ENCODE data around the gene PODNL1.
"Not testable (repeated sequence)": the region's sequence is repeated elsewhere in the genome, so short reads cannot be mapped to it uniquely, and the experiment has no call there.

The PODNL1 gene

DNA sequence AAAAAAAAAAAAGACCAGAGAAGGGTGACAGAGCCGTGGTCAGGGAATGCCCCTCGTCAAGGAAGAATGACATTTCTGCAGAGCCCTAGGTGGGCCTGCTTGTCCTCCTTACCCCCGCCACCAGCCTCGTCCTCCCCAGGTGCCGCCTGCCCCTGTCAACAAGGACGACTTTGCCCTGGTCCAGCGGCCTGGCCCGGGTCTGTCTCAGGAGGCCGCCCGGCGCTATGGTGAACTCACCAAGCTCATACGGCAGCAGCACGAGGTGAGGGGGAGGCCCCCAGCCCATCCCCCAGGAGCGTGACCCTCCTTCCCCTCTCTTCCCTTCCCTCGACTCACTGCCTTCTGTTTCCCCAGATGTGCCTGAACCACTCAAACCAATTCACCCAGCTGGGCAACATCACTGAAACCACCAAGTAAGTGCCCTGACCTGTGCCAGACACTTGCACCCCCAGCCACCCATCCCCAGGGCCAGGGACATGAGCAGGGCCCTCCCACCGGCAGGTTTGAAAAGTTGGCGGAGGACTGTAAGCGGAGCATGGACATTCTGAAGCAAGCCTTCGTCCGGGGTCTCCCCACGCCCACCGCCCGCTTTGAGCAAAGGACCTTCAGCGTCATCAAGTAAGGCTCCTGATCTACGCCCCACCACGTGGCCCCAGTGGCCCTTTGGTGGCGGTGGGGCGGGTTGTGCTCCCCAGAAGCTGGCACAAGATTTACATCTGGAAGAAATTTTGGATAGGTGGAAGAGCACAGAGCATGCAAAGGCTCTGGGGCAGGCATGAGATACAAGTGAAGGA is 14.8 kb downstream of the PODNL1 start:
- DNase-seq = no peak

DNA sequence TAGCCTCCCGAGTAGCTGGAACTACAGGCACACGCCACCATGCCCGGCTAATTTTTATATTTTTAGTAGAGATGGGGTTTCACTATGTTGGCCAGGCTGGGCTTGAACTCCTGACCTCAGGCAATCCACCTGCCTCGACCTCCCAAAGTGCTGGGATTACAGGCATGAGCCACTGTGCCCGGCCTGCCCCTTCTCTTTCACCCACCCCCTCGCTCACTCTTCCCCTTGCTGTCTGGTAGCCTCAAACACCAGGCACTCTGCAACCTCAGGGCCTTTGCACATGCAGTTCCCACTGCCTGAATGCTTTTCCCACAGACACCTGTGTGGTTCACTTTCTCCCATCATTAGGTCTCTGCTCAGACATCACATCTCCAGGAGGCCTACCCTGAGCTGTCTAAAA is 16.1 kb downstream of the PODNL1 start:
- DNase-seq = not testable (repeated sequence)

DNA sequence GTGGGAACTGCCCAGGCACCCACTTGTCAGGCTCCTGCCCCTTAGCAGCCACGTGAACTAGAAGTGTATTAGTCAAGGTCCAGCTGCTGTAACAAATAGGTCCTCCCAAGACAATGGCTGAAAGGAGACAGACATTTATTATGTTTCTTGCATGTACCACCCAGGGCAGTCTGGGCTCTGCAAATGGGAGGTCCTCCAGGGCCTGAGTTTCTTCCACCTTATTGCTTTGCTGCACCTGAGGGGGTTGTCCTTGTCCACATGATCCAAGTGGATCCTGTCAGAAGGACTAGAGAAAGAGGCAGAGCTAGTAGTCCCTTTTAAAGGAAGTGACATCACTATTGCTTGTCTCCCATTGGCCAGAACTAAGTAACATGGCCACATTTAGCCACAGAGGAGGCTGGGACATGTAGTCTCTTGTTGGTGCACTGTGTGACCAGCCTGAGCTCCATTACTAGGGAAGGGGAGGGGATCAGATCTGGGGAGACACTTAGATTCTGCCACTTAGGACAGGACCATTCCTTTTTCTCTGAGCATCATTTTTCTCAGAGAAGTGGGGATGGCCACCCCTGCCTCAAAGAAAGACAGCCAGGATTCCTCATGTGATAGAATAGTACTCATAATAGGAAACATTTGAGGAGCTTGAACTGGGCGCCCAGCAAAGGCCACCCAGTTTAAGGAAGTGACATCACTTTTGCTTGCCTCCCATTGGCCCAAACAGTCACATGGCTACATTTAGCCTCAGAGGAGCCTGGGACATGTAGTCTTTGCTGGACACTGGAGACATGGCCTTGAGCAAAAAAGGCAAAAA is 17.1 kb downstream of the PODNL1 start:
- DNase-seq = peak; percentile 27

DNA sequence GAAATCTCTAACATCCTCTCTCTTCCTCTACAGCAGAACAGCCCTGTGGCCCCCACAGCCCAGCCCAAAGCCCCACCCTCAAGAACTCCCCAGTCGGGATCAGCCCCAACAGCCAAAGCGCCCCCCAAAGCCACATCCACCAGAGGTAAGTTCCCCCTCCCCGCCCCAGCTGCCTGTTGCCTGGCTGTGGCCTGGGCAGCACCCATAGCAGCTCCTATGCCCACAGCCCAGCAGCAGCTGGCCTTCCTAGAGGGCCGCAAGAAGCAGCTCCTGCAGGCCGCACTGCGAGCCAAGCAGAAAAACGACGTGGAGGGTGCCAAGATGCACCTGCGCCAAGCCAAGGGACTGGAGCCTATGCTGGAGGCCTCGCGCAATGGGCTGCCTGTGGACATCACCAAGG is 17.7 kb downstream of the PODNL1 start:
- DNase-seq = no peak

DNA sequence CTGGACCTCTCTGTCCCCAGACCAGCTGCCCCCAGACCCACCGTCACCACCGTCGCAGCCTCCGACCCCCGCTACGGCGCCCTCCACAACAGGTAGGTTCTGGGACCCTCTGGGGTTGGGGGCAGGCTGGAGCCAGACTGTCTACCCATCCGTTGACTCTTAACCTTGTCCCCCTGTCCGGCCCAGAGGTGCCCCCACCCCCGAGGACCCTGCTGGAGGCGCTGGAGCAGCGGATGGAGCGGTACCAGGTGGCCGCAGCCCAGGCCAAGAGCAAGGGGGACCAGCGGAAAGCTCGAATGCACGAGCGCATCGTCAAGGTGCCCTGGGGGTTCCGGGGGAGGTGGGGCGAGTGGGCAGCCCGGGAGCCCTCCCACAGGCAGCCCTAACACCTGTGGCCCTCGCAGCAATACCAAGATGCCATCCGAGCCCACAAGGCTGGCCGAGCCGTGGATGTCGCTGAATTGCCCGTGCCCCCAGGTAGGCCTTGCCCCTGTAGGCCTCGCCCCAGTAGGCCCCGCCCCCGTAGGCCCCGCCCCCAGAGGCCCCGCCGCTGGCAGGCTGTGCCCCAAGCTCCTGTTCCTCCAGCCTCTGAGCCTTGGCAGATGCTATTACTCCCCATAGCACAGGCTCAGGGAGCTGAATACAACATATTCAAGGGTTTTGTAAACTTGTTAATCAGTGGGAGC is 19.3 kb downstream of the PODNL1 start:
- no peak for DNase-seq

DNA sequence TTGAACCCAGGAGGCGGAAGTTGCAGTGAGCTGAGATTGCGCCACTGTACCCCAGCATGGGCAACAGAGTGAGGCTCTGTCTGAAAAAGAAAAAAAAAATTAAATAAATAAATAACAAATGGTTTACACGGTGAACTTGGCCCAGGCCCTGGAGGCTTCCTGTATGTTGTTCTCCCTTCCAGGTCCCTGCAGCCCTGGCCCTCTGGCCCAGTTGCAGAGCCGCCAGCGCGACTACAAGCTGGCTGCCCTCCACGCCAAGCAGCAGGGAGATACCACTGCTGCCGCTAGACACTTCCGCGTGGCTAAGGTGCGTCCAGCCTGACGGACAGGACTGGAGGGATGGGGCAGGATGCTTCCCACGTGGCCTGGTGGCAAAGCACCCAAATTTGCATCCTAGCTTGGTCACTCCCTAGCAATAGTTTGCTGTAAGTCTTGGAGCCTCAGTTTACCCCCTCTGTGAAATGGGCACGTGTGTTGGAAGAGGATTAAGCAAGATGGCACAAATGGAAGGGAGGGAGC is 20.3 kb downstream of the PODNL1 start:
- no peak for DNase-seq

DNA sequence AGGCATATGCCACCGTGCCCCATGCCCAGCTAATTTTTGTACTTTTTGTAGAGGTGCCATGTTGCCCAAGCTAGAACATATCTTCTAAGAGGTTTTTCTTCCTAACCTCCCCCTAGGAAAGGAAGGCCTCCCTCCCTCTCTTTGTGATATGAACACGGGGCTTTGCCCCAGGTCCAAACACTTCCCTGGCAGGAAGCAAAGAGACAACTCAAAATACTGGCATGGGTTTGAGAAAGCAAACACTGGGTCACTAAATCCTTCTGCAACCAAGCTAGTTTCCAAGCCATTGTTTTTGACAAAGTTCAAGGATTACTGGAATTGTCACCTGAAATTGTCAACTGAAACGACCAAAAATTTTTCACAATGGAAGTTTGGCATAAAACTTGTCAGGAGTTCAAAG is 23.4 kb downstream of the PODNL1 start:
- DNase-seq = no peak

DNA sequence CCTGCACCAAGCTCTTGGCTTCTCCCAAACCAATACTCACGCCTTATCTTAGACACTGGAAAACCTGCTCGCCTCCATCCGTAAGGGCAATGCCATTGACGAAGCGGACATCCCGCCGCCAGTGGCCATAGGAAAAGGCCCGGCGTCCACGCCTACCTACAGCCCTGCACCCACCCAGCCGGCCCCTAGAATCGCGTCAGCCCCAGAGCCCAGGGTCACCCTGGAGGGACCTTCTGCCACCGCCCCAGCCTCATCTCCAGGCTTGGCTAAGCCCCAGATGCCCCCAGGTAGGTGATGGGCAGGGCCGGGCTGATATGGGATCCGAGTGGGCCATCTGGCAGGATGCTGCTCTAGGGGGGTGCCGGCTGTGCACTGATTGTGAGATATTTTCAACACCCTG is 24.9 kb downstream of the PODNL1 start:
- no peak for DNase-seq

DNA sequence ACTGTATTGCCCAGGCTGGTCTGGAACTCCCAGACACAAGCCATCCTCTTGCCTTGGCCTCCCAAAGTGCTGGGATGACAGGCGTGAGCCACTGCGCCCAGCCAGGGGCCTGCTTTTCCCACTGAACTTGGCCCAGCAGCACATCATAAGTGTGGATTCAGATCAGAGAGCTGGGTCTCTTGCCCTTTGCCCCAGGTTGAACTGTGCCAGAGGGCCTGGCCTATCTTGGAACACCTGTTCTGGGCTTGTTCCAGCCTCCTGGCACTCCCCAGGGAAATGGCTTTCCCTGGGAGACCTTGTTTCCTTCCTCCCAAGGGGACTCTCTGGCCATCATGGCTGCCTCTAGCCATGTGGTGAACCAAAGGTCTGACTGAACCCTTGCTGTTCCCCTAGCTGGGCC is 28.8 kb downstream of the PODNL1 start:
- DNase-seq = no peak

DNA sequence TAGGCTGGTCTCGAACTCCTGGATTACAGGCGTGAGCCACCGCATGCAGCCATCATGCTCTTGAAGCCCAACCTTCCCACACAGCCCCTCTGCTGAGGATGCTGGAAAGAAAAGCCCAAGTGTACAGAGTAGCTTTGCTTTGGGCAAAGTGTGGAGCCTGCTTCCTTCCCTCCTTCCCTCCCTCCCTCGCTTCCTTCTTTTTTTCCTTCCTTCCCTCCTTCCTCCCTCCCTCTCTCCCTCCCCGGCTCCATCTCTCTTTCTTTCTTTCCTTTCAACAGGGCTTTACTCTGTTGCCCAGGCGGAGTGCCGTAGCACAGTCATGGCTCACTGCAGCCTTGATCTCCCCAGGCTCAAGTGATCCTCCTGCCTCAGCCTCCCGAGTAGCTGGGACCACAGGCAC is 29.5 kb downstream of the PODNL1 start:
- no peak for DNase-seq

DNA sequence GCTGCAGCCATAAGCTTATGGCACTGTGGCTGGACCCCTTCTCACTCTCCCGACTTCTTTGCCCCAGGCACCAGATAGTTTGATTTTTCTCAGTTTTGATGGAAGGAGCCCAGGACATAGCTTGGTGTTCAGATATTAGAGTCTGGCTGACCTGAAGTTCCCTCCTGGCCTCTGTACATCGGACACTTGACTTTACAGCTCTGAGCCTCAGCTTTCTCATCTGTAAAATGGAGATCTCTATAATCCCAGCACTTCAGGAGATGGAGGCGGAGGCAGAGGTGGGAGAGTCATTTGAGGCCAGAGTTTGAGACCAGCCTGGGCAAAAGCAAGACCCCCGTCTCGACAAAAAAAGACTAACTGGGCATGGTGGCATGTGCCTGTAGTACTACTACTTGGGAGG is 31.3 kb downstream of the PODNL1 start:
- no peak for DNase-seq

DNA sequence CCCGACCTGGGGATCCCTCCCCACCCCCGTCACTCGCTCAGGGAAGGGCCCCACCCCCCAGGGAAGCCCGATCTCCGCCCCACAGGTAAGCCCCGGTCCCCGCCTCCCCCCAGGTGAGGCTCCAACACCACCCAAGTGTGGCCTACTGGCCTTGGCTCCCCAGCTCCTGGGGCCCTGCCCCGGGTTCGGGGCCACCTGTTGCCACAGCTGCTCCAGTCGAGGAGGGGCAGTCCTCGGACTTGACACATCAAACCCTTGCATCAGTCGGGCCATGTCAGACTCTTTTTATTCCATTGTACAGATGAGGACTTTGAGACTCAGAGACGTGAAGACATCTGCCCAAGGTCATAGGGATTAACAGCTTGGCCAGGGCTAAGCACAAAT is 31.7 kb downstream of the PODNL1 start:
- DNase-seq = peak; percentile 24

DNA sequence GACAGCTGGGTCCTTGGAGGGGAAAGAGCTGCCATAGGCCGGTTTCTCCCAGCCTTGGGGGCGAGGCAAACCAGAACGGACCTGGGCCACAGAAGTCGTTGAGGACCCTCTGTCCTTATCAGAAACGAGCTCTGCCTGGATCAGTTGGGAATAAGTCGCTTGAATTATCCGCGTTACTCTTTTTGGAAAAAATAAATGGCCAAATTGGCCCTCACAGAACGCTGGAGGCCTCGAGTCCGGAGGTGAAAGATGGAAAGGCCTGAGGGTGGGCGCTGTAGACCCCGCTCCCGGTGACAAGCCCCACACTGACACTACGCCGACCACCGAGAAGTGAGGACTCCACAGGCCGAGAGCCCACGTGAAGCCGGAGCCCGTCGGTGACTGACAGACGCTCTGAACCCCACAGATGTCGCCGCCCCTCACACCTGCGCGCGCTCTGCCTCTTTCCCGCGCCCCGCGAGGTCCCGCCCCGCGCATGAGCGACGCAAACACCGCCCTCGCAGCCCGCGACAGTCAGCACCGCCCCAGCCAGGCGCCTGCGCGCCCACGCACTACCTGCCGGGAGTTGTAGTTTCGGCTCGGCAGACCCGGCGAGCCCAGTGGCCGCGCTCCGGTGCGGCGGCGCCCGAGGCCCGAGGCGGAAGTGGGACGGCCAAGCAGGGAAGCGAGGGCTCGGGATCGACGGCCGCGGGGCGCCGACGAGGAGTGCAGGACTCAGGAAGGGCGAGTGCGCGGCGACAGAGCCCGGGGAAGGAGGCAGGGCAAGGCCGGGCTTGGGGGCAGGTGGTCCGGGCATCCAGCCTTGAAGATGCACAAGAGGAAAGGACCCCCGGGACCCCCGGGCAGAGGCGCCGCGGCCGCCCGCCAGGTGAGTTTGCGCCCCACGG is 32.3 kb downstream of the PODNL1 start, which contains the start of the genes BRME1 and CC2D1A:
BRME1 (minus strand) TSS at position 484 of the 887 bp plus-strand sequence. CDS start 1,225 bp downstream, outside the sequence.
CC2D1A (plus strand) TSS at position 568 of the 887 bp plus-strand sequence; CDS start at position 809, 241 bp downstream.
- DNase-seq = peak; percentile 94

DNA sequence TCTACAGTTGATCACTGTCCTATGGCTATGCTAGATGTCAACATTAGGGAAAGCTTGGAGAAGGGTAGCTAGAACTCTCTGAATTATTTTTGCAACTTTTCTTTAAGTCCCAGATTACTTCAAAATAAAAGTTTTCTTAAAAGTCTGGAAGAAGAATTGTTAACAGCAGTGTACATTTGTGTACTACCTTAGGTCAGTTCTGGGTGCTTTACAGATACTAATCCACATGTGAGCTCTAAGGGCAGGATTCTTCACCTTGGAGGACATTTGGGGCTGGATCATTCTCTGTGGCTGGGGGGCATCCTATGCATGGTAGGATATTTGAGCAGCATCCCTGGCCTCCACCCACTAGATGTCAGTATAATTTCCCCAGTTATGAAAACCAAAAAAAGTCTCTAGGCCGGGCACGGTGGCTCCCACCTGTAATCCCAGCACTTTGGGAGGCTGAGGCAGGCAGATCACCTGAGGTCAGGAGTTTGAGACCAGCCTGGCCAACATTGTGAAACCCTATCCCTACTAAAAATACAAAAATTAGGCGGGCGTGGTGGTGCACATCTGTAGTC is 35.1 kb downstream of the PODNL1 start:
- DNase-seq = no peak

DNA sequence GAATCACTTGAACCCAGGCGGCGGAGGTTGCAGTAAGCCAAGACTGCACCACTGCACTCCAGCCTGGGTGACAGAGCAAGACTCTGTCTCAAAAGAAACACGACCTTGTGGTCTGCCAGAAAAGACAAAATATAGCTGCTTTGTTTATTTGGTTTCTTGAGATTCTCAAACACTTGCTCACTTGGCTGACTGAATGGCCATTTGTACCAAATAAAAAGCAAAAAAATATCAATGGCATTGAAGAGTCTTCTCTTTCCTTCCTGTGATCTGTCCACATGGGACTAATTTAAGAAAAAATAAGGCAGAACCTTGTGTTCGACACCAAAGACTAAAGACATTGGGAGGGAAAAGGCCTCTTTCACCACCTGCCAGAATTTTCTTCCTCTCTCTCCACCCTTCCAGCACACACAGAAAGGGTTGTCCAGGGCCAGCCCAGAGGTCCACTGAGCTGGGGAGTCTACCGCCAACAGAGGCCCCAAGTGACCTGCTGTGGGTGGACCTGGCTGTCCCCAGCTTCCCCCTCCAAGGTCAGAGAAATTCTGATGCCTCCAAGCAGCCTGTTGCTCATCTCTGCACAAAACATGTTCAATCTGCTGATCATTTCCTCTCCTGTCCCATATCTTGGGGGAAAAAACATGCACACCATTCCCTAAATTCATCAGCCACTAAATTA is 38.2 kb downstream of the PODNL1 start:
- DNase-seq = no peak

DNA sequence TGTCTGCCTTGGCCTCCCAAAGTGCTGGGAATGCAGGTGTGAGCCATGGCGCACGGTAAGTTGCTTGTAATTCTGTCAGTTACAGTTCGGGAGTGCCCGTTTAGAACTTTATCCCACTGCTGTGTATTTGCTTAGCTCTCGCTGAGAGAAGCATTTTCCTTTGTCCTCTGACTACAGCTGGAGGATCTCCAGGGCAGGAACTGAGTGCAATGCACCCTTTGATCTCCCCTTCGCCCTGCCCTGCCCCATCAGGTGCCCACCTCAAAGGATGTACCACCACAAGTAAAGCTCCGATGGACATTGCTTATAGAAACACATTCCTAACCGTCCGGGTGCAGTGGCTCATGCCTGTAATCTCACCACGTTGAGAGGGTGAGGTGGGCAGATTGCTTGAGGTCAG is 38.8 kb downstream of the PODNL1 start:
- DNase-seq = no peak

DNA sequence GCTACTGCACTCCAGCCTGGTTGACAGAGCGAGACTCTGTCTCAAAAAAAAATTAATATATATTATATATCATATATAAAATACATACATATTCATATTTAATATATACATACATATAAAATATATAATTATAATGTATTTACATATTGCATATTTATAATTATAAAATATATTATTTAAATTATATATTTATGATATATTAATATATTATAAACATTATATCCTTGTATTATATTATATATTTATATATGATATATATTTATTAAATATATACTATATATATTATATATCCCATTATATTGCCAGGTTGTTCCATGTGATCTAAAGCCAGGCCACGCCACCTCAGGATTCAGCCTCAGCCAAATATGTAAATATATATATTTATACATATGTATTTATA is 42.0 kb downstream of the PODNL1 start:
- DNase-seq = no peak

DNA sequence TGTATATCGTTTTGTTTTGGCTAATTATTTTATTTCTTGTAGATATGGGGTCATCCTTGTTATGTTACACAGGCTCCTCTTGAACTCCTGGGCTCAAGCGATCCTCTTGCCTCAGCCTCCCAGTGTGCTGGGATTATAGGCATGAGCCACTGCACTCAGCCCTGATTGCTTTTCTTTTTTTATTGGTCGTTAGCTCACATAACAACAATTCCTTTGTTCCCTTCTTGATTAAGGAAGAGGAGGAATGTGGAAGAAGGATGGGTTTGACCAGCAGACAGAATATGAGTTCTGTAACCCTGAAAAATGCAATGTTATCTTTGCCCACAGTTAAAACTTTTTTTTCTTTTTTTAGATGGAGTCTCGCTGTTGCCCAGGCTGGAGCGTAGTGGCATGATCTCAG is 43.7 kb downstream of the PODNL1 start:
- no peak for DNase-seq

DNA sequence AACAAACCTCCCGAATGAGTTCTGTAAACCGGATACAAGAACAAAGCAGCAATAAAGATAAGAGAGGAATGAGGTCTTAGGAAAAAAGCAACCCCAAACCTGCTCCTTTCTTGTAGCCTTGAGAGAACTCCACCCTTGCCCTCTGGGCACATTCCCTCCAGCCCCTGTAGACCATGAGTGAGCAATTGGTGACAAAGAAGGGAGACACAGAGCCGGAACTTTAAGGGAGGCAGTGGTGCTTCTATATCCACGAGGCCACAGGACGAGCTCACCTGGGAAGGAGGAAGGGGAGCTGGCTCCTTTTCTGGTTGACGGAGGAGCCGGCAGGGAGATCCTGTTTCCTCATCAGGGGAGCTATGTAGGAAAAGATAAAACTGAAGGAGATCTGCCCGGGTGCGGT is 45.3 kb downstream of the PODNL1 start:
- no peak for DNase-seq

DNA sequence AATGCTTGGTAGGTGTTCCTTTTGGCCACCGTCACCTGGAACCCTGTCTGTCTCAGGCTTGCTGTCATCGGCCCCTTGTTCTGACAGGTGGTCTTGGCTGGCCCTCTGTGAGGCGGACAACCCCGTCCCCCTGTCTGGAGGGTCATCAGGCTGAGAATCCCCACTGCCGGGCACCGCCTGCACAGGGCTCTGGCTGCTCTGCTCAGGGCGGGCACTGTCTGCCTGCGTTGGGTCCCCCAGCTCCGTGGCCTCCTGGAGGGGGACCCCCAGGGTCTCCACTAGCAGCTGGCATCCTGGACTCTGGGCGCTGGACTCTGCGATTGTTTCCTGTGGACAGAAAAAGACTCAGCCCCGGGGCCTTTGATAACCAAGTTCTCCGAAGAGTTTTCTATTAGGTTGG is 48.1 kb downstream of the PODNL1 start:
- DNase-seq = no peak

DNA sequence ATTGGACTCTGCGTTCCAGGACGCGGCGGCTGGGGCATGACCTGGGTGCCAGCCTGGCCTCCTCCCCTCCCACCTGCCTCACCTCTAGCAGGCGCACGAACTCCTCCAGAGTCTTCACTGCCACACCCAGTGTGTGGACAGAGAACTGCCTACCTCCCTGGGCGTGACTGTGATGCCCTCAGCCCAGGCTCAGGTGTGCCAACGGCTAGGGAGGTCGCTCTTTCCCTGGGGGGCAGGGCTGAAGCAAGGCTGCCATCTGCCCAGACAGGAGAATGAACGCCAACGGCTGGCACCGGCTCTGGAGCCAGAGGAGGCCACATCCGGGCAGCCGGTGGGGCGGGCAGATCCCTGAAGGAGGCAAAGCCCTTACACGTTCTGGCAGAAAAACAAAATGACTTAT is 49.9 kb downstream of the PODNL1 start:
- DNase-seq = no peak

All from CD4-positive, alpha-beta T cell treated with Interleukin-15 for 1 hour (primary cell).